ENCODE results near the gene PCNX4.
A peak's percentile ranks its signal among the peaks of the same experiment; 100 is the strongest.
"Not testable (repeated sequence)": the region's sequence is repeated elsewhere in the genome, so short reads cannot be mapped to it uniquely, and the experiment has no call there.

The PCNX4 gene

DNA sequence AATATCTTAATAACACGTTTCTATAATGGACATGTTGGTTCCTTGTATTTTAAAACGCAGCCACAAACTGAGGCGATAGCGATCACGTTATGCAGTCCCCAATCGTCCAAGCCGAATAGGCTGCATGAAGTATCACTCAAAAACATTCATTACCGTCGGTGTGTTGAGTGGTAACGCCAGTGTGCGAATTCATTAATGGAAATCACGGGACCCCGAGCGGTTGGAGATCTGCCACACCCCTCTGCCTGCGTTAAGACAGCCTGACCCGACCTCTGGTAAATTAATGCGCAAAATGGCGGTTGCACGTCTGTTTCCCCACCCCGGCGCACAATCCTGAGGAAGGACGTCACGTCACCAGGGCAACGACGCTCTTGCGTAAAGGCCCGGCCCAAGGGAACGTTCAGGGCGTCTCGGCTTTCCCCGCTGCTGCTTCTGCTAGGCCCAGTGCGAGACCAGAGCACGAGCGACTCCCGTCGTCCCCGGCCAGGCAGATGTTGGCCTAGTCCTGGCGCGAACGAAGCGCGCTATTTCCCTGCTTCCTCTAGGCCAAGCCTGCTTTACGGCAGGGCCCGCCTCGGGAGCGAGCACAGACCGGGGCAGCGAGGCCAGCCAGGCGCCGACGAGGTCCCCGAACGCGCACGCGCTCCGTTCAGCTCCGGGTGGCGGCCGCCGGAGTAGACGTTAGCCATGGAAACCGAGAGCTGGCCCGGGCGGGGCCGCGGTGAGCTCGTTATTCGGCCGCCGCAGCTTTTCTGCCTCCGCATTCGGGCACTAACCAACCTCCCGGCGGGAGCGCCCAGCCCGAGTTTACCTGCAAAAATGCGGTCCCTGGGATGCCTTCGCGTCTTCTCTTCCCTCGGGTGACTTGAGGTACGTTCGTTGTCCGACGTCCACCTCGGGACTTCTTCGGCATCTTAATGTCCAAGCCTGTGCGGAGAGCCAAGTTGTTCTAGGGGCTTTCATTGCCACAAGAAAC lies at the start of gene PCNX4:
Gene PCNX4, plus strand, starts transcription at position 374 of the 976 bp plus-strand sequence. CDS start 15,716 bp downstream, outside the sequence.
- DNase-seq, result peak; percentile 96 to 98

DNA sequence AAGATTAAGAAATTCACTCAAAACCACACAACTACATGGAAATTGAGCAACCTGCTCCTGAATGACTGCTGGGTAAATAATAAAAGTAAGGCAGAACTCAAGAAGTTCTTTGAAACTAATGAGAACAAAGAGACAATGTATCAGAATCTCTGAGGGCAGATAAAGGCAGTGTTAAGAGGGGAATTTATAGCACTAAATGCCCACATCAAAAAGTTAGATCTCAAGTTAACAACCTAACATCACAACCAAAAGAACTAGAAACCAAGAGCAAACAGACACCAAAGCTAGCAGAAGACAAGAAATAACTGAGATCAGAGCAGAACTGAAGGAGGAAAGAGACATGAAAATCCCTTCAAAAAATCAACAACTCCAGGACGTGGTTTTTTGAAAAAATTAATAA lies 43.7 kb upstream of the PCNX4 start:
- DNase-seq, result not testable (repeated sequence)

- no peak for DNase-seq
Observed at GRCh38 chr14:60051721-60052221, 40.0 kb upstream of the PCNX4 start.

DNA sequence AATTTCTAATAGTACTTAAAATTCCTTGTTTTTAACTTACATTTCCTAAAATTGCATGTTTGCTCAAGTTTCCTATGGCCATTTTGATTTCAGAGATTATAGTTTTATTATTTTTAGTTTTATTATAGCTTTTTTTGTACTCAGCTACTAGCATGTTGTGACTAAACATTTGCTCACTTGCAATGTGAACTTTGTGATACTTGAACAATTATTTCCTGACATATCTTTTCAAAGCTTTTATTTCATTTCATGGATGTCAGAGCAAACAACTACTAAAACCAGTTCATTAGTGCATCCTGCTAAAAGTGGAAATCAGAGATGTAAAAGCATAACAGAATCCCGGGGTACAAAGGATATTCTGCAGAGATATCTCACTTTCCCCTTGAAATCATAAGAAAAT lies 33.6 kb upstream of the PCNX4 start:
- DNase-seq, result no peak

DNA sequence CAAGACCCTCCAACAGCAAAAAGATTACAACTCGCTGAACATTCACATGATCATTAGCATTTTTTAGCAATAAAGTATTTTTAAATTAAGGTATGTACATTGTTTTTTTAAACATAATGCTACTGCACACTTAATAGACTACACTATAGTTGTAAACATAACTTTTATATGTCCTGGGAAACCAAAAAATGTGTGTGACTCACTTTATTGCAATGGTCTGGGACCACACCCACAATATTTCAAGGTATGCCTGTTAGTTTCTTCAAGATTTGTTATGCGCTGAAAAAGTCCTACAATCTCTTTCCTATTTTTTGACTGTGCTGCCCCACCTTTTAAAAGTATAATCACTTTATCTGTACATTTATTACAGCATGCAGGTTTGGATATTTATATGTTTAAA lies 30.4 kb upstream of the PCNX4 start:
- no peak for DNase-seq

GRCh38 chr14:60064491-60065072 lies 27.1 kb upstream of the PCNX4 start:
- no peak for DNase-seq

- DNase-seq, result no peak
Observed at GRCh38 chr14:60067882-60068281, 23.8 kb upstream of the PCNX4 start.

DNA sequence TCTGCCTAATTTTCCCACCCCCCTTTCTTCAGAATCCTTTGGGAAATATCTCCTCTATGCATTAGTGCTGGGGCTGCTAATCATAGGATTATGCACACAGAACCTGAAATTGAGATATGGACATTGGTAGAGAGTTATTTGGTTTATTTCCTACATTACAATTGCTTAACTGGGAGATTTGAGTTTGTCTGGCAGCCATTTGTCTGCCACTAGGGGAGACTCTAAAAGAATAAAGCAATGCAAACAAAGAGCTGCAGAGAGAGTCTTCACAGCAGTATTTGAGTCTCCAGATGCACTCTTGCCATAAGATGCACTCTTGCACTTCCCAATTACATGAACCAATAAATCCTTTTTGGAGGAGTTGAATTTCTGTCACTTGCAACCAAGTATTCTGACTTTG lies 12.0 kb upstream of the PCNX4 start:
- DNase-seq, result no peak

DNA sequence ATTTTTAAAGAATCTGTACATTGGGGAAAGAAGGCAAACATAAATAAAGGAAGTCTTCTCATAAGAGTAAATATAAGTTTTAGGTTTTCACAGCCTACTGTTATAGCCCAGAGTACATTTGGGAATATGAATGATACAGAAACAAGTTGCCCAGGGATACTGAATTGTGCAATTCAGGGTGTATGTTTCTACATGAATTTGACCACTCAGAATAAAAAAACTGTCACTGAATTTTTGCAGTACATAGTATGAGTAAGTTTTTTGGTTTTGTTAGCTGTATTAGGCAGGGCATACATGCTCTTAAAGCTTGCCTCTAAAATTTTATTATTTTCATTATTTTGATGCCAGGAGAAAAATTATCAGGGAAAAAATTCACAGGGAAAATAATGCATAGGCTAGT lies 6.6 kb upstream of the PCNX4 start:
- no peak for DNase-seq

DNA sequence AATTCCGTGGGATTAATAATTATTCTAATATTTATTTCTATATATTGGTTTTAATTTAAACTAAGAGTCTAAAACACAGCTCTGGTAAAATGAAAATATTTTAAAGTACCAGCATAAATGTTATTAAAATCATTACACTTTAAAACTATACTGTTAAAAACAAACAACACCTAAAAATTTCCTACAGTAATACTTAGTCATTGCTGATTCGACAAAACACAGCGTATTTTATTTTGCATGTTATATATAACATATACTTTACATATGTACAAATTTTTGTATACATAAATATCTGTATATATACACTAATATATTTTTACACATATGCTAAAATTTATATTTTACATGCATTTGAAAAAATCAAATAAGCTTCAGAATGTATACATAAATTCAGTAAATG lies 6.0 kb upstream of the PCNX4 start:
- no peak for DNase-seq

- no peak for DNase-seq
Observed at GRCh38 chr14:60087668-60088067, 4.1 kb upstream of the PCNX4 start.

DNA sequence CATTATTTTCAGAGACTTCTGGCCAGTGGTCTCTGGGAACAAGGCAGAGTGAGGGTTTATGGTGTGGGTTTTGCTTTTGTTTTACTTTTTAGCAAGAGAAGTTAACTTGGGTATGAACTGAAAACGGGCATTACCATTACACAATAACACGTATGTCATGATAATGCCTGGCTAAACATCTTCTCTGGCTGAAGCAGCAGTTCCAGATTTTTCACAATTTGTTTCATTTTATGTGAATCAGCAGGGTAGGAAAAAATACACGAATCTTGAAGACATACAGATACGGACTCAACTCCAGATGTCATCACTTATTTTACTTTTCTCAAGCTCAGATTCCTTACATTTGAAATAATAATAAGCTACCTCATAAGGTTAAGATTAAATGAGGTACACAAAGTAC lies 2.5 kb upstream of the PCNX4 start:
- no peak for DNase-seq

- DNase-seq, result peak; percentile 58 to 90
Observed at GRCh38 chr14:60090864-60091519, 731 bp upstream of the PCNX4 start.

- no peak for DNase-seq
Observed at GRCh38 chr14:60092526-60092920, 800 bp downstream of the PCNX4 start.

GRCh38 chr14:60093080-60093479 lies 1.4 kb downstream of the PCNX4 start:
- no peak for DNase-seq

DNA sequence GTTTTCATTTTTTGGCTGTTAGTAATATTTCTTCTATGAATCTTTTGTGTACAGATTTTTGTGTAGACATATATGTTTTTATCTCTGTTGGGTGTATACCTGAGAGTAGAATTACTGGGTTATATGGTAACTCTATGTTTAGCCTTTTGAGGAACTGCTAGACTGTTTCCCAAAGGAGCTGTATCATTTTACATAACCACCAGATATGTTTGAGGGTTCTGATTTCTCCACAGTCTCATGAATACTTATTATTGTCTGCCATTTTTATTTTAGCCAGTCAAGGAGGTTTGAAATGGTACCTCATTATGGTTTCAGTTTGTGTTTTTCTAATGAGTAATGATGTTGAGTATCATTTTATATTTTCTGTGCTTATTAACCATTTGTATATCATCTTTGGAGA lies 1.9 kb downstream of the PCNX4 start:
- DNase-seq, result no peak

DNA sequence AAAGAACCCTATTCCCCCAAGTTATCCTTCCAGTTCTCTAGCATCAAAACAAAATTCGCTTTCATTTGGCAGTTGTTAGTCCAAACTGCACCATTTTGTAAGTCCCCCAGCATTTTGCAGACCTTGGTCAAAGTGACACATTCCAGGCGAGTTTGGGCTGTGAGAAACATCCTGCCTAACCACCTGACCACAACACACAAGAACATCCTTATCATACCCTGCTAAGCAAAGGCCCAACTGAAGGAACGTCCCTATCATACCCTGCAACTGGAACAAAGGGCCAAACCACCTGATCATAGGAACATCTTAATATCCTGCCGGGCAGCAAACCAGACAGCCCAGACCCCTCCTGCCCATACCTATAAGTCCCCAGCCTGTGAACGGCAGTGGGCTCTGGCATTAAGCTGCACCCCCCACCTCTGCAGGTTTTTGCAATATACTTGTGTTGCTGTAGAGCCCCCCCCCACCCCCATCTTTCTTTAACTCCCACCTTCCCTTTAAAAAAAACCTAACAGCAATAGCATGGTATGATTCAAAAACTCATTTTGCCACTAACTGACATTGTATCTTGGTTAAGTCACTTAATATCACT lies 2.7 kb downstream of the PCNX4 start:
- no peak for DNase-seq

GRCh38 chr14:60095231-60095630 lies 3.5 kb downstream of the PCNX4 start:
- no peak for DNase-seq

DNA sequence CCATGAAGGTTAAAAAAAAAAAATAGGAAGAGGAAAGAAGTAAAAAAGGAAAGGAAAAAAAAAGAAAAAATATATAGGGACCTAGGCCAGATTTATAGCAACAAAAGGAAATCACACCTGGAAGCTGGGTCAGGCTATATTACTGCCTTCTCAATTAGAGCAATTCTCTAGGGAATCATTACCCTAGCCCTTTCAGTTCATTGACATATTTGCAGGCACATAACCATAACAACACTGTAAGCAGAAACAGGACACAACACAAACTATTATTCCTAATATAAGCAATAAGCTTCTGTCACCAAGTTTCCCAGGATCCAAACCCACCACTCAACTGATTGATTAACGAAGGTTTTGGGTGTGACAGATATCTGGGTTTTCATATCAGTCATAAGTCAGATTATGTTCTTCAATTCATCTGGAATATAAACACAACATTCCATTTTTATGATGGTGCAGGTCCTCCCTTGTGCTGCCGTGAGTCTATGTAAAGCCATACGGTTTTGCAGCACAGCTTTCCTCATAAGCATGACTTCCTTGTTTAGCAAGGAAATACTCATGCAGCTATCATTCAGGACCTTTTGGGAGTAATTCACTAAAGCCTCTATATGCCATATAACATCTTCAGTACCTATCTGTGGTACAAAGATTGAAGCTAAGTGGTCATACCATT lies 4.2 kb downstream of the PCNX4 start:
- no peak for DNase-seq

GRCh38 chr14:60097974-60098373 lies 6.3 kb downstream of the PCNX4 start:
- no peak for DNase-seq

DNA sequence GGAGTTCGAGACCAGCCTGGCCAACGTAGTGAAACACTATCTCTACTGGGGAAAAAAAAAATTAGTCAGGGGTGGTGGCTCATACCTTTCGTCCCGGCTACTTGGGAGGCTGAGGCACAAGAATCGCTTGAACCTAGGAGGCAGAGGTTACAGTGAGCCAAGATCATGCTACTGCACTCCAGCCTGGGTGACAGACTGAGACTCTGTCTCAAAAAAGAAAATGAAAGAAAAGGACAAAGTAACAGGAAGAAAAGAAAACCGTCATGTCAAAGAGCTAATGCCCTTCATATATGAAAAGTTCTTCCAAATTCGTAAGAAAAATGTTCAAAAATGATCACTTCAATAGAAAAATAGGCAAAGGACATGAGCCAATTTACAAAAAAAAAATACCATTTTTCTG lies 8.1 kb downstream of the PCNX4 start:
- DNase-seq, result not testable (repeated sequence)

DNA sequence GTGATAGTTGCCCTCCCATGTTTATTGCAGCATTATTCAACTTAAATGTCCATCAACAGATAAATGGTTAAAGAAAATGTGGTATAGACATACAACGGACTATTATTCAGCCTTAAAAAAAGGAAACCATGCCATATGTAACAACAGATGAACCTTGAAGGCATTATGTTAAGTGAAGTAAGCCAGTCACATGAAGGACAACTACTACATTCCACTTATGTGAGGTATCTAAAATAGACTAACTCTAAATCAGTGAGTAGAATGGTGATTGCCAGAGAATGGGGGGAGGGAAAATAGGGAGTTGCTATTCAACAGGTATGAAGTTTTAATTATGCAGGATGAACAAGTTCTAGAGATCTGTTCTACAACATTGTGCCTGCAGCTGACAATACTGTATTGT lies 10.1 kb downstream of the PCNX4 start:
- no peak for DNase-seq

- DNase-seq, result no peak
Observed at GRCh38 chr14:60102389-60102788, 10.7 kb downstream of the PCNX4 start.

Measured in NCI-H187 (cell line).